Measurements from ENCODE around the gene ERCC2. TPM values are rescaled to one million over a fixed set of nuclear protein-coding genes. Genes with fewer than 3 reads are reported as not detected.

The ERCC2 gene
- total RNA-seq, 4 donors from 2014 or later = 9.4 to 19.2 (median 15.9) TPM

DNA sequence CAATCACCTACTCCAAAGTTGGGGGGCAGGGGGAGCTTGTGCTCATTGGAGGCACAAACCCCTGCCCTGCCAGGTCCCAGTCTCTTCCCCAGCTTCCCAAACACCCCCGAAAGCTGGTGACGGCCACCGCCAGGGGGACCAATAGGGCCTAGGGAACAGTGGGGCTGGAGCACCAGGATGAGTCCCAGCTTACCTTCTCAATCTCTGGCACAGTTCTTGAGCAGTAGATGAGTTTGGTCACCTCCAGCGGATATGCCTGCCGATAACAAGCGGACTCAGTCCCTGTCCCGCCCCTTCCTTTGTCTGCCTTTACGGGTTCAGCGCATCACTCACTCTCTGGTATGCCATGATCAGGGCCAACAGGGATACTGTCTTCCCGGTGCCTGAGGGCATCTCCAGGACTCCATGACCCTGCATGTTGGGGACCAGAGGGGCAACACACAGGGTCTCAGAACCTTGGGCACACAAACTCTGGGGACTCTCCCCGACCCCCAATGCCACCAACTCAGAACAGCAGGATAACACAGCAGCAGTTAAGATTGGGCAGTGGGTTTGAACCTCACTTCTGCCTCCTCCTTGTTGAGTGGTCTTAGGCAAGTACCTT lies 1.5 kb downstream of the ERCC2 start:
- intact Hi-C loops (cut with DNase I) = no loop called here
- H3K4me3 ChIP-seq (replicated peaks in 1 of 3) = no peak overlapping the region
- WGBS, 2 donors = 96 to 97% methylated on average over 10 to 11 of the region's 11 CpGs
- peaks cover 0 to 6% of the 10 kb centered on the region in 2 donors for H3K4me1 ChIP-seq
- TF ChIP-seq POLR2A (IDR thresholded peaks at IDR 0.05) = no peak
- TF ChIP-seq, protein P1, sequence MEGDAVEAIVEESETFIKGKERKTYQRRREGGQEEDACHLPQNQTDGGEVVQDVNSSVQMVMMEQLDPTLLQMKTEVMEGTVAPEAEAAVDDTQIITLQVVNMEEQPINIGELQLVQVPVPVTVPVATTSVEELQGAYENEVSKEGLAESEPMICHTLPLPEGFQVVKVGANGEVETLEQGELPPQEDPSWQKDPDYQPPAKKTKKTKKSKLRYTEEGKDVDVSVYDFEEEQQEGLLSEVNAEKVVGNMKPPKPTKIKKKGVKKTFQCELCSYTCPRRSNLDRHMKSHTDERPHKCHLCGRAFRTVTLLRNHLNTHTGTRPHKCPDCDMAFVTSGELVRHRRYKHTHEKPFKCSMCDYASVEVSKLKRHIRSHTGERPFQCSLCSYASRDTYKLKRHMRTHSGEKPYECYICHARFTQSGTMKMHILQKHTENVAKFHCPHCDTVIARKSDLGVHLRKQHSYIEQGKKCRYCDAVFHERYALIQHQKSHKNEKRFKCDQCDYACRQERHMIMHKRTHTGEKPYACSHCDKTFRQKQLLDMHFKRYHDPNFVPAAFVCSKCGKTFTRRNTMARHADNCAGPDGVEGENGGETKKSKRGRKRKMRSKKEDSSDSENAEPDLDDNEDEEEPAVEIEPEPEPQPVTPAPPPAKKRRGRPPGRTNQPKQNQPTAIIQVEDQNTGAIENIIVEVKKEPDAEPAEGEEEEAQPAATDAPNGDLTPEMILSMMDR (IDR thresholded peaks at IDR 0.05) = no peak
- no peaks in the 10 kb centered on the region for H3K36me3 ChIP-seq
- H3K27me3 ChIP-seq = no peaks in the 10 kb centered on the region
- no peak overlapping the region for H3K27ac ChIP-seq
- H3K9me3 ChIP-seq = no peaks in the 10 kb centered on the region
- no peak for DNase-seq

DNA sequence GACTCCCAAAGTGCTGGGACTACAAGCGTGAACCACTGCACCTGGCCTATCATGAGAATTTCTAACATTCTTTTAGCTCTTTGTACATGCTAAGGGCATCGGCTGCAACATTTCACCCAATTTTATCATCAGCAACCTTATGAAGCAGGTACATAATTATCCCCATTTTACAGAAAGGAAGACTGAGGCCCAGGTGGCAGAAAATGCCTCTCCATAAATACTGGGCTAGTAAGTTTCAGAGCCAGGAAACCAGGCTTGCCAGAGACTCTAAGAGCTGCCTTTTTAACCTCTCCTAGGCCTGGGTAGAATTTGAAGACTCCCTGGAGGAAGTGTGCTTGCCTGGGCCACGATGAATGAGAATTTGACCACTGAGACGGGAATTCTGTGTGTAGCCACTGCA lies 2.2 kb downstream of the ERCC2 start:
- Histone ChIP-seq H3K4me1 (peaks cover 0 to 6% of the 10 kb centered on the region in 2 donors), H3K9me3 (no peaks in the 10 kb centered on the region), H3K4me3 (replicated peaks in 1 of 3) (no peak overlapping the region), H3K36me3 (no peaks in the 10 kb centered on the region), H3K27me3 (no peaks in the 10 kb centered on the region), H3K27ac (no peak overlapping the region)
- 93 to 100% methylated on average over 4 of the region's 4 CpGs for WGBS, 2 donors
- TF ChIP-seq, protein P1 (IDR thresholded peaks at IDR 0.05) = no peak
- no peak for TF ChIP-seq POLR2A (IDR thresholded peaks at IDR 0.05)
- intact Hi-C loops (cut with DNase I) = no loop called here
- no peak for DNase-seq

DNA sequence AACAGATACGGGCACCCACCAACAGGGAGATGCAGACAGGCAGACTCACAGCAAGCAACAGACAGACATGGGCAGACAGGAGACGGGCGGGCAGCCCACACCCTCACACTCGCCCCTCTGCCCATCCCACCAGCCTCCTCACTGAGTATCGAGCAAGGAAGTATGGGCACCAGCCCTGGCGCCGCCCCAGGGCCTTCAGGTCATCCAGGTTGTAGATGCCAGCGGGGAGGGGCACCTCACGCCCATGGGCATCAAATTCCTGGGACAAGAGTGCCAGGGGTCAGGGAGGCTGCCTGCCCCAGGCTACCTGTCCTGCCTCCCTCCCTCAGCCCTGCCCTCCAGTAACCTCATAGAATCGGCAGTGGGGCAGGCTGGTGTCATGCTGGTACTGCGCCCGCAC lies 5.7 kb downstream of the ERCC2 start:
- Histone ChIP-seq H3K27ac (no peak overlapping the region), H3K9me3 (no peaks in the 10 kb centered on the region), H3K36me3 (no peaks in the 10 kb centered on the region), H3K27me3 (no peaks in the 10 kb centered on the region), H3K4me3 (replicated peaks in 1 of 3) (no peak overlapping the region), H3K4me1 (peaks cover 0 to 3% of the 10 kb centered on the region in 2 donors)
- intact Hi-C loops (cut with DNase I) = no loop called here
- no peak for DNase-seq
- TF ChIP-seq POLR2A (IDR thresholded peaks at IDR 0.05) = no peak
- TF ChIP-seq, protein P1 (IDR thresholded peaks at IDR 0.05) = no peak
- whole genome bisulfite sequencing, 2 donors = 96 to 98% methylated on average over 5 to 11 of the region's 12 CpGs

DNA sequence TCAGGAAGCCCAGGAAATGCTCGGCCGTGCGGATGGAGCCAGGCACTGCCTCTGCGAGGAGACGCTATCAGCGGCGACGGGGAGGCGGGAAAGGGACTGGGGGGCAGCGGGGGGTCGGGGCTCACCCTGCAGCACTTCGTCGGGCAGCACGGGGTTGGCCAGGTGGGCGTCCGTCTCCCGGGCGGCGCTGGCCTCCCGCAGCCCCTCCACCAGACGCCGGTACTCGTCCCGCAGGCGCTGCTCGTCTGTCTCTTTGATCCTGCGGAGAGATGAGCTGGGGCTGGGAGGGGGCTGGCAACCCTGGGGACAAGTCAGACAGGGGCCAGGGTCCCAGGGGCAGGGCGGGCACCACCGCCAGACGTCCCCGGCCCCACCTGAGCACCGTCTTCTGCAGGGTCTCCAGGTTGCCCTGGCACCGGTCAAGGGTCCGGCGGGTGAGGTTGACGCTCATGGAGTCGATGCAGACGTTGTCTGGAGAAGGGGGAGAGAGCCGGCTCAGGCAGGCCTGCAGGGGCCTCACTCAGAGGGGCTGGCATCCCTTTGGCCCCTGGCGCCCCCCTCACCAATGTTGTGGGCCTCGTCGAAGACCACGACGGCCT lies 6.4 kb downstream of the ERCC2 start:
- Histone ChIP-seq H3K4me3 (replicated peaks in 1 of 3) (no peak overlapping the region), H3K9me3 (no peaks in the 10 kb centered on the region), H3K27ac (no peak overlapping the region), H3K36me3 (no peaks in the 10 kb centered on the region), H3K27me3 (no peaks in the 10 kb centered on the region), H3K4me1 (no peaks in the 10 kb centered on the region)
- DNase-seq = no peak
- TF ChIP-seq, protein P1 (IDR thresholded peaks at IDR 0.05) = no peak
- TF ChIP-seq POLR2A (IDR thresholded peaks at IDR 0.05) = no peak
- intact Hi-C loops (cut with DNase I) = no loop called here
- 93 to 95% methylated on average over 29 to 33 of the region's 44 CpGs for WGBS, 2 donors

DNA sequence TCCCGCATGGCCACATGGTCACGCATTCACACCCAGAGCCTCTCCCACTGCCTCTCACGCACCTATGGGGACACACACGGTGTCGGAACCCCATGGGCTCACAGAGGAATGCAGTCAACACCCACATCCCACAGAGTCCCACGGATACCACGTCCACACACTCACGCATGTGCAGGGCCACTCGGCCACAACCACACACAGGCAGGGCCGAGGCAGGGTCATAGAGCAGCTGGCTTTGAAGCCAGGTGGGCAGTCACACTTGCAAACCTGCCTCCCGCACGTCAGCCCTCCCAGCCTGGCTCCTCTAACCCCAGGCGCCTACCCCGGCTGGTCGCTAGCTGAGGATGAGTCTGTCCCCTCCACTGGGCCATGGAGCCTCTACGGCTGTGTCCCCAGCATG lies 8.1 kb downstream of the ERCC2 start:
- Histone ChIP-seq H3K36me3 (no peaks in the 10 kb centered on the region), H3K27ac (no peak overlapping the region), H3K4me3 (replicated peaks in 1 of 3) (no peak overlapping the region), H3K27me3 (no peaks in the 10 kb centered on the region), H3K4me1 (no peaks in the 10 kb centered on the region), H3K9me3 (no peaks in the 10 kb centered on the region)
- intact Hi-C loops (cut with DNase I) = no loop called here
- no peak for DNase-seq
- TF ChIP-seq, protein P1 (IDR thresholded peaks at IDR 0.05) = no peak
- no peak for TF ChIP-seq POLR2A (IDR thresholded peaks at IDR 0.05)
- 93 to 96% methylated on average over 10 to 16 of the region's 16 CpGs for WGBS, 2 donors

Data from thyroid gland (tissue), 4 donors.